ENCODE measurements around the gene FARP2. TPM values are rescaled to one million over a fixed set of nuclear protein-coding genes. Genes with fewer than 3 reads are reported as not detected.

FARP2 gene
- total RNA-seq, 2 donors from 2014 or later = 48.1 to 67.4 TPM

DNA sequence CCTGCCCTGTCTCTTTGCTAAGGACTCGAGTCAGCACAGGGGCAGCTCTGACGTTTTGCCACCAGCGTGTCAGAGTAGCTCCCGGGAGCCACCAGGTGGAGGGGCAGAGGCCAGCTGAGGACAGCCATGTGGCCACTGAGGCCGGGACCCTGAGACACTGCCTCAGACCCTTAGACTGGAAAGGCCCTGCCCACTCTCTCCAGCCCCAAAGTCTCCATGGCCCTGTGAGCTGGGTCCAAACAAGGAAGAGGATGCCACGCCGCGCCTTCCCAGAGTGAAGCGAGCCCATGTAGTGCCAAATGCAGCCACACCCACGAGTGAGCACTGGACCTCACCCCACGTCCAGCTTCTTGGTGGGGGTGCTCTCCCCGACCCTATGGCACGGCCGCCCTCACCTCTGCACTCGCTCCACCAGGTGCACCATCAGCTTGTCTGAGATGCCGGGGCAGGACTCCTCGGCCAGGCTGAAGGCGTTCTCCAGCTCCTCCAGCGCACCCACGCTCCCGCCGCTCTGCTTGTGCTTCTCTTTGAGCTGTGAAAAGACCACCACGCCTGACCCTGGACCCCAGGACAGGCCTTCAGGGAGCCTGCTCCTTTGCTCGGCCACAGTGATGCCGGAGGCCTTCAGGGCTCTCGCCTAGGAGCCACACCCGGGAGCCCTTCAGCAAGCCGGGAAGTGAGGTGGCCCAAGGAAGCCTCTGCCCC is 140.1 kb downstream of the FARP2 start:
- ATAC-seq (ENCODE audit: insufficient number of reproducible peaks, low FRiP score, low read depth) = no peak
- H3K27me3 ChIP-seq (replicated peaks; ENCODE audit: insufficient read depth) = no peaks in the 10 kb centered on the region
- H3K4me1 ChIP-seq (ENCODE audit: control insufficient read depth in 1 of 2, low read depth in 2 of 2) = no peaks in the 10 kb centered on the region
- no peak overlapping the region for H3K27ac ChIP-seq
- no peaks in the 10 kb centered on the region for H3K9me3 ChIP-seq
- H3K4me3 ChIP-seq = no peak overlapping the region
- TF ChIP-seq, protein P1, sequence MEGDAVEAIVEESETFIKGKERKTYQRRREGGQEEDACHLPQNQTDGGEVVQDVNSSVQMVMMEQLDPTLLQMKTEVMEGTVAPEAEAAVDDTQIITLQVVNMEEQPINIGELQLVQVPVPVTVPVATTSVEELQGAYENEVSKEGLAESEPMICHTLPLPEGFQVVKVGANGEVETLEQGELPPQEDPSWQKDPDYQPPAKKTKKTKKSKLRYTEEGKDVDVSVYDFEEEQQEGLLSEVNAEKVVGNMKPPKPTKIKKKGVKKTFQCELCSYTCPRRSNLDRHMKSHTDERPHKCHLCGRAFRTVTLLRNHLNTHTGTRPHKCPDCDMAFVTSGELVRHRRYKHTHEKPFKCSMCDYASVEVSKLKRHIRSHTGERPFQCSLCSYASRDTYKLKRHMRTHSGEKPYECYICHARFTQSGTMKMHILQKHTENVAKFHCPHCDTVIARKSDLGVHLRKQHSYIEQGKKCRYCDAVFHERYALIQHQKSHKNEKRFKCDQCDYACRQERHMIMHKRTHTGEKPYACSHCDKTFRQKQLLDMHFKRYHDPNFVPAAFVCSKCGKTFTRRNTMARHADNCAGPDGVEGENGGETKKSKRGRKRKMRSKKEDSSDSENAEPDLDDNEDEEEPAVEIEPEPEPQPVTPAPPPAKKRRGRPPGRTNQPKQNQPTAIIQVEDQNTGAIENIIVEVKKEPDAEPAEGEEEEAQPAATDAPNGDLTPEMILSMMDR (IDR thresholded peaks at IDR 0.05) = no peak
- no peak for DNase-seq (ENCODE audit: low spot score)
- H3K36me3 ChIP-seq = peaks cover 48% of the 10 kb centered on the region

DNA sequence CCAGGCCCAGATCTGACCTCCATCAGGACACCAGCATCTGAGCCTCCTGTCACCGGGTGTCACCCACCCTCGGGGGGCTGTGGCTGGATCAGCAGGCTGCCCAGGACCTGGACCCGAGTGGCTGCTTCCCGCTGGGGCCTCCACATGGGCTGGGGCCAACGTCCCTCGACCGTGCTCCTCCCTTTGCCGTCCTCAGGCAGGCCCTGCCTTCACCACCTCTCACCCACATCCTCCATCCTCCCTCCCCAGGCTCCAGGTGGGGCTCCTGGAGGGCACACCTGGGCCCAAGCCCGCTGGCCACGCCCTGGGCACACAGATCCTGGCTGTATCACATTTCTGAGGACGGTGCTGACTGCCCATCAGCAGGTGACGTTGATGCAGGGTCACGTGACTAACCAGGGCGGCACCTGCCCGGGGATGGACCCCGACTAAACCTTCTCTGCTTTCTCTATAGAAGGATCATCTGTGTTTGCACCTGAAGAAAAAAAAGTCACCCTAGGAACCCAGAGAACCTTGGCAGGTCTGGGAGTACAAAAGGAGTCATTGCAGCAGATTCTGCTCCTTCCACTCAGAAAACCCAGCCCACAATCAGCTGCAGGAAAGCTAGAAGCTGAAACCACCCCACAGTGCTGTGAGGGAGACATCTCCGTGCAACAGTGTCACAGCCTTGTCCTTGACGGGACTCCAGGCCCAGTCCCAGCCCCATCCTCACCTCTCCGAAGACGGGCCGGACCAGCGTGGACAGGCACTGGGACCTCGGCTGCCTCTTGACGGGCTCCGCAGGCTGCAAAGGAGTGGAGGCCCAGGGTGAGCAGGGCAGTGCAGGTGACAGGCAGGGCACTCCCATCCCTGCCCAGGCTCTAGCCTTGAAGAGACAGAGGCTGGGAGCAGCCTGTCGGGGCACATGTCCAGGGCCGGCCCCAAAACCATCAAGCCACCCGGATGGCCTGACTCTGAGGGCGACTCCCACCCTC is 141.1 kb downstream of the FARP2 start:
- H3K4me1 ChIP-seq (ENCODE audit: control insufficient read depth in 1 of 2, low read depth in 2 of 2) = no peaks in the 10 kb centered on the region
- ATAC-seq (ENCODE audit: insufficient number of reproducible peaks, low FRiP score, low read depth) (no peak), DNase-seq (ENCODE audit: low spot score) (no peak)
- no peaks in the 10 kb centered on the region for H3K27me3 ChIP-seq (replicated peaks; ENCODE audit: insufficient read depth)
- no peaks in the 10 kb centered on the region for H3K9me3 ChIP-seq
- no peak overlapping the region for H3K27ac ChIP-seq
- no peak overlapping the region for H3K4me3 ChIP-seq
- TF ChIP-seq, protein P1 (IDR thresholded peaks at IDR 0.05) = no peak
- peaks cover 52% of the 10 kb centered on the region for H3K36me3 ChIP-seq

DNA sequence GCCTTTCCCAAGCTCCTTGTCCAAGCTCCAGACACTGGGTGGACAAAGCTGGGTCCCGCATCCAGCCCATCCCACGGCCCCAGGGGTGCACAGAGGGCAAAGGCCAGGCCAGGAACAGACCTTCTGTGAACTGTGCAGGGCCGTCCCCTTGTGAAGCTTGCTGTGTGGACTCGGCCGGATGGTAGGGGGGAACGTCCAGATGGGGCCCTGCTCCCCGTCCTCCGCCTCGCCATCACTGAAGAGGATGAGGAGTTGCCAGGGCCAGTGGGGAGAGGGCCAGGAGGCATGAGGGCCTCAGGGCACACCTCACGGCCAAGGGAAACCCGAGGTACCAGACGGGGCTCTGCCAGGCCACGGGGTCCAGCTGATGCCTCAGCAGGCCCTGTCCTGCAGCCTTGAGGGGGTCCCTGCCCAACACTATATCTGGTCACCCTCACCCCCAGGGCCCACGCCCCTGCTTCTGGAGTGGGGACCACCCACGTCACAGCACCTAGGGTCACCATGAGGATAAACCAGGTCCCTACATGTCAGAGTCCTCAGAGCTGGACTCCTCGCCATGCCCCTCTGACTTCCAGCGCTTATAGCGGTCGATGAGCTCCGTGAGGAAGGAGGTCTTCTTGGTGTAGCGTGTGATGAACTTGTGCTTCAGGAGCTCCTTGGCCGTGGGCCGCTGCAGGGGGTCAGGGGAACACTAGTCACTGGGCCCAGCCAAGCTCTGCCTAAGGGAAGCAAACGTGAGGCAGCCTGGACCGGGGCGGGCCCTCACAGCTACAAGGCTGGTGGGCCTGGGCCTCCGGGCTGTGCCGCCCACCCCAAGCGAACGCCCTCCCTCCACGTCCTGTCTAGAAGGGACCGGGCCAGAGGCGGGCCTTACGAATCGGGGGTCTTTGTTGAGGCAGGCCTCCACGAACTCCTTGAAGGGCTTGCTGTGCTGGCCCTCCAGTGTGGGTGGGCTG is 142.3 kb downstream of the FARP2 start:
- DNase-seq (ENCODE audit: low spot score) (no peak), ATAC-seq (ENCODE audit: insufficient number of reproducible peaks, low FRiP score, low read depth) (no peak)
- Histone ChIP-seq H3K4me1 (ENCODE audit: control insufficient read depth in 1 of 2, low read depth in 2 of 2) (no peaks in the 10 kb centered on the region), H3K4me3 (no peak overlapping the region), H3K27me3 (replicated peaks; ENCODE audit: insufficient read depth) (no peaks in the 10 kb centered on the region), H3K36me3 (peaks cover 52% of the 10 kb centered on the region), H3K9me3 (no peaks in the 10 kb centered on the region), H3K27ac (no peak overlapping the region)
- TF ChIP-seq, protein P1 (IDR thresholded peaks at IDR 0.05) = no peak

DNA sequence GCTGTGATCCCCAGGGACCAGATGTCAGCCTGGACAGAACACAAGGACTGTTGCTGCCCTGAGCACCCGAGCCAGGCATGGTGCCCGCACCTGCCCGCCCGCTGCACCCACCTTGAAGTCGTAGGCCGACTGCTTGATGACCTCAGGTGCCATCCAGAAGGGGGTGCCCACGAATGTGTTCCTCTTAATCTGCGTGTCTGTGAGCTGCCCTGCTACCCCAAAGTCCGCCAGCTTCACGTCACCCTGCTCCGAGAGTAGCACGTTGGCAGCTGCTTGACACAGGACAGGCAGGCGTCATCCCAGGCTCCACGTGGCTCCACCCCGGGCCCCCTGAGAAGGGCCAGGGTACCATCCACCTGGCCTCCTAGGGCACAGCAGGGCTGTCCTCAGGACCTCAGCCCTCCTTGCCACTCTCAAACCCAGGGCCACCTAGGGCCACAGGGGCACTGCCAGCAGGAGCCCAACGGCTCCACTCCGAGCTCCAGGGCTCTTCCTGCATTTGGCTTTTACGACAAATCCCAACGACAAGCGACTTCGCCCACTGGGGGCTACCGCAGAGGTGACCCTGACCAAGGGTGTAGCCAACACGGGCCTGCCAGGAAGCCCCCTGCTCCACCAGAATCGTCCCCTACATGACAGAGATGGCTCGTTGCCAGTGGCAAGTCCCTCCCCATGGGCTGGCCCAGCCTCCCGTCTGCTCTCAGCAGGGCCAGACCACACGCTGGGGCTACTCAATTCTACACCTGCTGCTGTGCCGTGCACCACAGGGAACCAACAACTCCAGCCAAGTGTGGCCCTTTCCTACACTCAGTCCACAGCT is 143.3 kb downstream of the FARP2 start:
- TF ChIP-seq, protein P1 (IDR thresholded peaks at IDR 0.05) = no peak
- Histone ChIP-seq H3K4me3 (no peak overlapping the region), H3K4me1 (ENCODE audit: control insufficient read depth in 1 of 2, low read depth in 2 of 2) (peaks cover 0 to under 1% of the 10 kb centered on the region in 2 donors), H3K27ac (no peak overlapping the region), H3K9me3 (no peaks in the 10 kb centered on the region), H3K36me3 (peaks cover 46% of the 10 kb centered on the region), H3K27me3 (replicated peaks; ENCODE audit: insufficient read depth) (no peaks in the 10 kb centered on the region)
- ATAC-seq (ENCODE audit: insufficient number of reproducible peaks, low FRiP score, low read depth) = no peak
- DNase-seq (ENCODE audit: low spot score) = no peak
